GM19025 (cell line): ENCODE data around the gene BBS2.

Source experiments
- ATAC-seq: cut with Tn5 transposase; IDR thresholded peaks from one replicate; pipeline ENCODE4 v1.9.1; 2021; ENCODE audit warnings: mild to moderate bottlenecking, low read depth, moderate library complexity; ENCODE audit not compliant: unreplicated experiment

The BBS2 gene

GRCh38 chr16:56436258-56436657 lies 83.6 kb downstream of the BBS2 start:
- ATAC-seq = no peak
